ENCODE measurements around the gene IL24.
A peak's percentile ranks its signal among the peaks of the same experiment; 100 is the strongest.

DNA sequence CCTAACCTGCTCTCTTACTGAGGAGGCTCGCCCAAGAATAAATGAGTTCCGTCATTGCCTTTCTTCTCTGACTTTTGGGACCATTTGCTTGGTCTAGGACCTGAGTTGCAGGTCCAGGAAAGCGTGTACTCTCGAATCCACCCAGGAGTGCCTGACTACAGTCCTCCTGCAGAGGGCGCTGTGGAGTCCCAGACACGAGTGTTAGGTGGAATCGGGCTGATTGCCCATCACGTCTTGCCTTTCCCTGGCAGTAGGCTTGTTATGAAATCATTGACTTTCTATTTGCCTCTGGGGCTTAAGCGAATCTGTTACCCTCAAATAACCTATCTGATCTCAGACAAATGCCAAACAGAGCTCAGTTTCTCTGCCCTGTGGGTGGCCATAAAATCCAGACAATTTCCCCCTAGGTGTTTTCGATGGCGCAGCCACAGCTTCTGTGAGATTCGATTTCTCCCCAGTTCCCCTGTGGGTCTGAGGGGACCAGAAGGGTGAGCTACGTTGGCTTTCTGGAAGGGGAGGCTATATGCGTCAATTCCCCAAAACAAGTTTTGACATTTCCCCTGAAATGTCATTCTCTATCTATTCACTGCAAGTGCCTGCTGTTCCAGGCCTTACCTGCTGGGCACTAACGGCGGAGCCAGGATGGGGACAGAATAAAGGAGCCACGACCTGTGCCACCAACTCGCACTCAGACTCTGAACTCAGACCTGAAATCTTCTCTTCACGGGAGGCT lies 32.1 kb upstream of the IL24 start, which contains the start of gene IL20:
- TF ChIP-seq CTCF (IDR thresholded peaks at IDR 0.05) (peak; percentile 43 to 74 (median 50)), POLR2A (IDR thresholded peaks at IDR 0.05) (no peak)

Data from testis (tissue), 2 donors.